ENCODE results near the gene EYA2. TPM values are rescaled to one million over a fixed set of nuclear protein-coding genes. Genes with fewer than 3 reads are reported as not detected.

Gene EYA2
- total and polyA plus RNA-seq, 2 of the 4 experiments (the other 2 are of a cell fraction) = 2.3 to 5.4 TPM

GRCh38 chr20:47097691-47098622, 203.3 kb downstream of the EYA2 start:
- no peaks in the 10 kb centered on the region; the same call in 1 of the 2 replicates for H3K4me1 ChIP-seq (ENCODE audit: control insufficient read depth, insufficient read depth, low read length)
- H3K18ac ChIP-seq (ENCODE audit: low read depth, low read length) = no peak overlapping the region
- no peak for TF ChIP-seq USF2 (IDR thresholded peaks at IDR 0.05; ENCODE audit: low read depth, low read length)
- no peak for TF ChIP-seq FOS (IDR thresholded peaks at IDR 0.05; ENCODE audit: low read depth, low read length)
- no peak for TF ChIP-seq SMC3 (IDR thresholded peaks at IDR 0.05; ENCODE audit: low read depth, low read length)
- no peak for TF ChIP-seq NFE2L2 (IDR thresholded peaks at IDR 0.05; ENCODE audit: low read depth, low read length)
- no peak for TF ChIP-seq RCOR1 (IDR thresholded peaks at IDR 0.05; ENCODE audit: insufficient replicate concordance, low read length)
- no peak for TF ChIP-seq ELK1 (IDR thresholded peaks at IDR 0.05; ENCODE audit: borderline replicate concordance, low read depth, low read length)
- TF ChIP-seq MXI1 (IDR thresholded peaks at IDR 0.05; ENCODE audit: borderline replicate concordance, low read depth, low read length) = no peak
- TF ChIP-seq CEBPB (IDR thresholded peaks at IDR 0.05; ENCODE audit: low read depth, low read length) = no peak
- TF ChIP-seq CTCF (conservative IDR thresholded peaks at IDR 0.05; ENCODE audit: low read depth, low read length) = no peak
- TF ChIP-seq MAZ (IDR thresholded peaks at IDR 0.05; ENCODE audit: borderline replicate concordance, low read depth, low read length) = no peak
- no peak for TF ChIP-seq RFX5 (IDR thresholded peaks at IDR 0.05; ENCODE audit: low read depth, low read length)
- TF ChIP-seq CHD1 (IDR thresholded peaks at IDR 0.05; ENCODE audit: low read depth, low read length) = no peak
- TF ChIP-seq MAFK (IDR thresholded peaks at IDR 0.05; ENCODE audit: low read depth, low read length) = no peak
- ATAC-seq (ENCODE audit: low read depth) = no peak
- H3K9me3 ChIP-seq (ENCODE audit: control insufficient read depth, insufficient read depth, low read length) = no peaks in the 10 kb centered on the region; the same call in 1 of the 2 replicates
- no peaks in the 10 kb centered on the region for H3K36me3 ChIP-seq (ENCODE audit: control insufficient read depth, insufficient read depth, low read length)
- H3K9ac ChIP-seq (ENCODE audit: low read depth, low read length) = no peak overlapping the region
- dilution Hi-C loops (cut with HindIII; ENCODE audit: low sequenced_read_pairs, unreplicated experiment) = no loop called here
- in situ Hi-C loops (cut with MboI; ENCODE audit: low sequenced_read_pairs) = no loop called here
- H3K4me2 ChIP-seq (ENCODE audit: low read depth, low read length) = no peak overlapping the region
- H2BK120ac ChIP-seq (ENCODE audit: low read depth, low read length) = no peak overlapping the region
- H3K79me1 ChIP-seq (ENCODE audit: low read depth in 1 of 2, low read length in 2 of 2) = no peaks in the 10 kb centered on the region
- H2AK5ac ChIP-seq (ENCODE audit: low read depth, low read length) = no peak overlapping the region
- H4K91ac ChIP-seq (ENCODE audit: insufficient read depth, low read depth, low read length) = no peak overlapping the region
- ChIA-PET CTCF (interaction anchor here (0.7 kb wide), 1 partner anchor 9 kb away, joined by 3 read pairs; no protein-coding TSS in a partner anchor), POLR2A (ENCODE audit: unreplicated experiment) (no interaction called here)
- H2AFZ ChIP-seq (replicated peaks; ENCODE audit: low read length, poor library complexity) = no peak overlapping the region
- H3K27me3 ChIP-seq (ENCODE audit: control insufficient read depth, insufficient read depth, low read length) = no peaks in the 10 kb centered on the region
- no peak overlapping the region for H2BK15ac ChIP-seq (ENCODE audit: low read depth, low read length)
- BruUV-seq (replicated peaks) = no TSS peak
- H4K20me1 ChIP-seq (ENCODE audit: insufficient read depth, low read length) = no peaks in the 10 kb centered on the region
- H3K14ac ChIP-seq (replicated peaks; ENCODE audit: low read depth, low read length) = no peak overlapping the region
- WGBS, 2 experiments (ENCODE audit: extremely low coverage in 2 of 2, insufficient read length in 1 of 2) = 47% methylated on average over 3 of the region's 13 CpGs; no CpG with 5 or more reads in 1 of the 2 experiments
- H2BK20ac ChIP-seq (ENCODE audit: low read depth, low read length) = no peak overlapping the region
- H4K5ac ChIP-seq (ENCODE audit: low read depth, low read length) = no peak overlapping the region
- H2AK9ac ChIP-seq (replicated peaks; ENCODE audit: low read depth, low read length, poor library complexity) = no peak overlapping the region
- intact Hi-C loops (cut with micrococcal nuclease) = no loop called here
- H3K56ac ChIP-seq (ENCODE audit: extremely low read depth, insufficient read depth, low read length) = no peak overlapping the region
- no peak overlapping the region for H2BK5ac ChIP-seq (ENCODE audit: low read depth, low read length, poor library complexity, severe bottlenecking)
- H3K9me1 ChIP-seq (ENCODE audit: insufficient read depth, low read length) = no peaks in the 10 kb centered on the region; the same call in 1 of the 2 replicates
- H3K4ac ChIP-seq (ENCODE audit: low read depth, low read length) = no peak overlapping the region
- no peak overlapping the region for H3K27ac ChIP-seq (ENCODE audit: insufficient read depth, low read length)
- no peak overlapping the region for H3K4me3 ChIP-seq (ENCODE audit: insufficient read depth, low read depth, low read length)
- H4K8ac ChIP-seq (ENCODE audit: low read depth in 2 of 2, low read length in 2 of 2) = no peak overlapping the region
- H3K23ac ChIP-seq (ENCODE audit: low read depth, low read length) = no peak overlapping the region
- no peak for DNase-seq

Data from IMR-90 (cell line).